Upper lobe of right lung (tissue), 1 donor: ENCODE measurements around the gene CTTN. TPM values are rescaled to one million over a fixed set of nuclear protein-coding genes. Genes with fewer than 3 reads are reported as not detected.
"Not testable (repeated sequence)": the region's sequence is repeated elsewhere in the genome, so short reads cannot be mapped to it uniquely, and the experiment has no call there.

Experiments
- ATAC-seq: fragments of 200-7000 bp; cut with Tn5 transposase; one replicate; pipeline ENCODE4 v1.9.1; 2020; ENCODE audit warnings: mild to moderate bottlenecking, moderate library complexity
- DNase-seq: peaks from one replicate; pipeline ENCODE4 v3.0.0-alpha.2; 2020
- H3K27ac ChIP-seq: fragments of 200-600 bp; one replicate; pipeline ENCODE4 v1.8.0; 2022
- H3K27me3 ChIP-seq: fragments of 200-600 bp; one replicate; pipeline ENCODE4 v1.8.0; 2022; ENCODE audit warnings: mild to moderate bottlenecking
- H3K36me3 ChIP-seq: fragments of 200-600 bp; one replicate; pipeline ENCODE4 v1.8.0; 2022
- H3K4me1 ChIP-seq: fragments of 200-600 bp; one replicate; pipeline ENCODE4 v1.8.0; 2022
- H3K4me3 ChIP-seq: fragments of 200-600 bp; one replicate; pipeline ENCODE4 v1.8.0; 2022; ENCODE audit warnings: mild to moderate bottlenecking
- H3K9me3 ChIP-seq: fragments of 200-600 bp; one replicate; pipeline ENCODE4 v1.8.0; 2022
- CTCF ChIP-seq: fragments of 200-600 bp; IDR thresholded peaks from one replicate; pipeline ENCODE4 v1.8.0; 2022; ENCODE audit warnings: antibody characterized with exemption
- intact Hi-C: fragments of 100-400 bp; cut with DNase I; formaldehyde crosslinking; loops from one replicate; pipeline ENCODE4 v1.11.0; 2022
- total RNA-seq: library from RNA; stranded (reverse); fragmentation: NEBNext Ultra II Directional; extraction: Animal tissue kit (Norgen Biotek cat#: 25700); gene quantifications from one replicate; pipeline ENCODE4 v1.2.1, GENCODE V29; 2021
- donor health status: DM: no; HTN: yes; CAD: no; lungs with severe emphysema.

CTTN gene
- total RNA-seq, 1 donor from 2014 or later: 177 TPM

GRCh38 chr11:70448983-70449567 lies 50.7 kb downstream of the CTTN start:
- H3K36me3 ChIP-seq: no peaks in the 10 kb centered on the region
- no peak for DNase-seq
- no peaks in the 10 kb centered on the region for H3K4me1 ChIP-seq
- H3K9me3 ChIP-seq: peaks cover 17% of the 10 kb centered on the region
- no peak overlapping the region for H3K27ac ChIP-seq
- intact Hi-C loops: no loop called here
- no peak overlapping the region for H3K4me3 ChIP-seq
- TF ChIP-seq CTCF: peak; percentile 31
- ATAC-seq: no peak
- H3K27me3 ChIP-seq: no peaks in the 10 kb centered on the region

GRCh38 chr11:70454197-70454767 lies 56.0 kb downstream of the CTTN start:
- ATAC-seq: no peak
- Histone ChIP-seq H3K9me3 (peaks cover 9% of the 10 kb centered on the region), H3K27me3 (no peaks in the 10 kb centered on the region), H3K4me3 (no peak overlapping the region), H3K36me3 (no peaks in the 10 kb centered on the region), H3K27ac (no peak overlapping the region), H3K4me1 (no peaks in the 10 kb centered on the region)
- peak; percentile 39 for DNase-seq
- intact Hi-C loops: no loop called here
- no peak for TF ChIP-seq CTCF

GRCh38 chr11:70454811-70455210 lies 56.5 kb downstream of the CTTN start:
- H3K27ac ChIP-seq, H3K4me3 ChIP-seq, ATAC-seq, H3K9me3 ChIP-seq, H3K4me1 ChIP-seq, H3K27me3 ChIP-seq, intact Hi-C loops, H3K36me3 ChIP-seq, DNase-seq: not testable (repeated sequence)

- no peaks in the 10 kb centered on the region for H3K27me3 ChIP-seq
- no peak for TF ChIP-seq CTCF
- H3K9me3 ChIP-seq: peaks cover 2% of the 10 kb centered on the region
- DNase-seq: no peak
- no peaks in the 10 kb centered on the region for H3K36me3 ChIP-seq
- ATAC-seq: no peak
- intact Hi-C loops: no loop called here
- H3K27ac ChIP-seq: no peak overlapping the region
- no peak overlapping the region for H3K4me3 ChIP-seq
- H3K4me1 ChIP-seq: no peaks in the 10 kb centered on the region
Observed at GRCh38 chr11:70455354-70455753, 57.0 kb downstream of the CTTN start.

GRCh38 chr11:70456921-70457532 lies 58.7 kb downstream of the CTTN start:
- no peak for TF ChIP-seq CTCF
- ATAC-seq: no peak

GRCh38 chr11:70458736-70459135 lies 60.4 kb downstream of the CTTN start:
- Histone ChIP-seq H3K36me3 (no peaks in the 10 kb centered on the region), H3K27me3 (peaks cover 14% of the 10 kb centered on the region), H3K27ac (no peak overlapping the region), H3K9me3 (no peaks in the 10 kb centered on the region), H3K4me3 (no peak overlapping the region), H3K4me1 (no peaks in the 10 kb centered on the region)
- DNase-seq (no peak), ATAC-seq (no peak)
- TF ChIP-seq CTCF: no peak
- intact Hi-C loops: no loop called here

More at GRCh38 chr11:70456921-70457532, 58.7 kb downstream of the CTTN start:
- H3K4me3 ChIP-seq: no peak overlapping the region
- intact Hi-C loops: no loop called here
- H3K27me3 ChIP-seq: peaks cover 6% of the 10 kb centered on the region
- H3K27ac ChIP-seq: no peak overlapping the region
- no peaks in the 10 kb centered on the region for H3K36me3 ChIP-seq
- no peaks in the 10 kb centered on the region for H3K4me1 ChIP-seq
- no peaks in the 10 kb centered on the region for H3K9me3 ChIP-seq
- DNase-seq: peak; percentile 28
